ENCODE measurements around the gene NXN.
"Not testable (repeated sequence)": the region's sequence is repeated elsewhere in the genome, so short reads cannot be mapped to it uniquely, and the experiment has no call there.

NXN gene

DNA sequence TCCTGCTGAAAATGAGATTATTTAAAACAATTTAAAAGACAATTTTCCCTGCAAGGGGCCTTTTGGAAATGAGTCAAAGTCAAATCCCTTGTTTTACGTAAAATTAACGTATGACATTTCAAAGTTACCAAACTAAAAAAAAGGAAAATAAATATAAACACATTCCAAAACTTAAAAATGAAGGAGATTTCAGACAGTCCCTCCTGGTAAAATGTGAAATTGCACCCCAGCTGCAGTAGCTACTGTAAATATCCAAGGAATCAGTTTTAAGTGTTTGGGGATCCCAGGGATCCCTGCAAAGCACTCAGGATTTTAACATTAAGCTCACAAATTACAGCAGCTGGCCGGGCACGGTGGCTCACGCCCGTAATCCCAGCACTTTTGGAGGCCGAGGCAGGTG, 63.3 kb downstream of the NXN start:
- no peak for DNase-seq

GRCh38 chr17:915538-916201, 63.9 kb downstream of the NXN start:
- no peak for DNase-seq

DNA sequence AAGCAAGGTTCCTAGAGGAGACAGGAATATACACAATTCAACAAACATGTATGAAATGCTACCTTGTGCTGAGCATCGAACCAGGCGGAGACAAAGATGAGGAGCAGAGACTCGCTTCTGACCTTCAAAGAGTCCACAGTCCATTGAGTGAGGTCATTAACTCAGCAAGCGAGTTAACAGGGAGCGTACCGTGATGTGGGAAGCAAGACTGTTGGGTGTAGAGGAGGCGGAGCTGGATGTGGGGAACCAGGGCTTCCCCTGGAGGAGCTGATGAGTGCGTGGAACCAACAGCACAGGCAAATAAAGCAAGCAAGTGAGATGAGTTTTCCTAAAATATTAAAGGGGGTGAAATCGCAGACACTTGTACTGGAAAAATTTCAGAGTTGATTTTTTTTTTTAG, 65.0 kb downstream of the NXN start:
- no peak for DNase-seq

DNA sequence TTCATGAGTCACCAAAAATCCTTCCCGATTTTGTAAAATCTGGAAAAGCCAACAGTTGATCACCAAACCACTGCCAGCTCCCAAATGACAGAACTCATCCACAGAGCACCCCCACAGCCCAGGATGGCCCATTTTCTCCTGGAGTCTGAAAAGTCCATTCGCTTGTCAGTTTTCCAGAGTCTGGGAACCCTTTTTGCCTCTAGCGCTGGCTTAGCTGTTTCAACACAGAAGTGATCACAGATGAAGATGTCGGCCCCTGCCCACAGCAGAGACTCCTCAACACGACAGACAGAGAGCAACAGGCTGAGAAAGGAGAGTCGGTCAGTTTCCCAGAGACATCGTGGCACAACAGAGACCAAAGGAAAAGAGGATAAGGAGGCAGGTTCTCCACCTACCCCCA, 66.4 kb downstream of the NXN start:
- no peak for DNase-seq

GRCh38 chr17:909642-910323, 69.8 kb downstream of the NXN start:
- no peak for DNase-seq

DNA sequence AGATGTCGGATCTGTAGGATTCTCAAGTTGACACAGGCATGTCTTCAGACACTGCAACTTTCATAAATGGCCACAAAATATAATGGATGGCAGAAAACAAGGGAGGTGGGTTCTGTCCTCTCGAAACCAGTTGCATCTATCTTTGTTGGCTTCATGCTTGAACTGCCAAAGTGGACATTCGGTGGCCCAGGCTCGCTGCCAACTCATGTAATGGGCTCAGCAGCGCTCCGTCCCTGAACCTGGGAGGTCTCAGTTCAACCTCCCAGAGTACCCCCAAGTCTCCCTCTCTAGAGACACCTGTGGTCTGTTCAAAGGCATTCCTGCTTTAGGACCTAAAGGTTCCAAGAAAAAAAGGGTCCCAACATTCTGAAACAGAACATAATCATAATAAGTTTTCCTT, 71.9 kb downstream of the NXN start:
- DNase-seq: no peak

DNA sequence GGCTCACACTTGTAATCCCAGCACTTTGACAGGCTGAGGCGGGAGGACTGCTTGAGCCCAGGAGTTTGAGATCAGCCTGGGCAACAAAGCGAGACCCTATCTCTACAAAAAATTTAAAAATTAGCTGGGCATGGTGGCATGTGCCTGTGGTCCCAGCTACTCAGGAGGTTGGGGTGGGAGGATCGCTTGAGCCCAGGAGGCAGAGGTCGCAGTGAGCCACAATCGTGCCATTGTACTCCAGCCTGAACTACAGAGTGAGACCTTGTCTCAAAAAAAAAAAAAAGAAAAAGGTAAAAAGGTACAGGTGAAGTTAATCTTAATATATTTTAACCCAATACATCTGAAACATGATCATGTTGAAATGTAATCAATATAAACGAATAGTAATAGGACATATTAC, 73.9 kb downstream of the NXN start:
- not testable (repeated sequence) for DNase-seq

DNA sequence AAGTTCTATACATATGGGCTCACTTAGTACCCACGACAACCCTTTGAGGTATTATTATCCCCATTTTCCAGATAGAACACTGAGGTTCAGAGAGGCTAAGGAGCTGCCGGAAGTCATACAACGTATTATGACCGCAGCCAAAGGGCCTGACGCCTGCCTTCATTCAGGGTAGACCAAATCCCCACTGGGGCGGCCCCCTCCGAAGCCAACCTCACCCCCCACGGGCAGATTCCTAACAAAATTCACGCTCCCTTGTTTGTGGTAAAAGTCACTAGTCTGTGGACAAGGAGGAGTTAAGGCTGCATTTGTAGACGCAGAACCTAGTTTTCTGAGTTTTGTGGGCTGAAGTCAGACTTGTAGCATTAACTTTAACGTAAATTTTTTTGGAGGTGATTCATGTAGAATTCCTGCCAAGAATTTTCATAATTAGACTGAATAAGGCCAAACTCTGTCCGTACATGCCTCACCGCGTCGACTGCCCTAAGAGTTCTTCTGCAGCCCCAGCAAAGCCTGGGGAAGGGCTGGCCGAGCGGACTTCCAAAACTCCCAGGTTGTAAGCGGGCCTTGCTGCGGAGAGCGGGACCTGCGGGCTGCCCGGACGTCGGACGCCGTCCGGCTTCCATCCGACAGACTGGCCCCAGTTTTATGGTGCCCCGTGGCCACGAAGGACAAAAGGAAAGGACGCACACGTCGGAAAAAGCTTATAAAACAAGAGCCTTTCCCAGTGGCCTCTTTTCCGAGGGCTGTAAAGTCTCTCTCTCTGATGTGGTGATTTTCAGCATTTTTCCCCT, 75.7 kb downstream of the NXN start:
- no peak for DNase-seq

- no peak for DNase-seq
Observed at GRCh38 chr17:902463-902862, 77.1 kb downstream of the NXN start.

DNA sequence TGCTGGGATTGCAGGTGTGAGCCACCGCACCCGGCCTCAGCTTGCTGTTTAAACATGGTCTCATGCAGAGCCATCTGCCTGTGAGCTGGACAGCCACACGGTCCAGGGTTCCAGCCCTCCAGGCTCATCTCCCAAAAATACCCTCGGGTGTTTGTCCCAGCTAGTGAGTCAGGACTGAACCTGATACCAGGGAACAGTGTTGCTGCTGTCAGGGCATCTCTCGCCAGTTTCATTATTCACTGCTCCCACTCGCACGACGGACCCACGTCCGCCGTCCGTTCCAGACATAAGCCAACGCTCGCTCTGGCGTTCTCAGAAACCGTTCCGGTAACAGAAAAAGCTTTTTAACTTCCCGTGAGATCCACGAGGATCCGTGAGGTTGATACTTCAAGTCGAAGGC, 77.6 kb downstream of the NXN start:
- no peak for DNase-seq

- DNase-seq: no peak
Observed at GRCh38 chr17:901191-901950, 78.2 kb downstream of the NXN start.

- DNase-seq: no peak
Observed at GRCh38 chr17:900336-900934, 79.1 kb downstream of the NXN start.

DNA sequence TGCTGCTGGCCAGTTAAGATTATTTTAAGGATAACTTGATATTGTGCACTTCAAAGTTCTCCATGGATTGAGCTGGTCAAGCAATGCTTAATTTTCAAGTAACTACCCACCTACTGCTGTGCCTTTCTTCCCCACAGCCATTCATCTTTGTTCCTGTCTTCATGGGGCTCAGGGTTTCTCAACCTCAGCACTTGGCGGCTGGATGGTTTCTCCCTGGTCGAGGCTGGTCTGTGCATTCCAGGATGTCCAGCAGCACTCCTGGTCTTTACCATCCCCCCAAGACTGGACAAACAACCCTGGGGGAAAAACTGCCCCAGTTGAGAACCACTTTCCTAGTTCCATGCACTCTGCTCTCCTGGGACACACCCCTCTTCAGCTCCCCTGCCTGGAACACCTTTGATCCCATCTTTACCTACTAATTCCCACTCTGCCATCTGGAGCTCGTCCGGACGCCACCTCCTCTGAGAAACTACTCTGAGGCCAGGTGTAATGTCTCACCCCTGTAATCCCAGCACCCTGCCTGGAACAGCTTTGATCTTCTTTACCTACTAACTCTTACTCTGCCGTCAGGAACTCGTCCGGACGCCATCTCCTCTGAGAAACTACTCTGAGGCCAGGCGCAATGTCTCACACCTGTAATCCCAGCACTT, 81.5 kb downstream of the NXN start:
- no peak for DNase-seq

- DNase-seq: no peak
Observed at GRCh38 chr17:896953-897661, 82.5 kb downstream of the NXN start.

DNA sequence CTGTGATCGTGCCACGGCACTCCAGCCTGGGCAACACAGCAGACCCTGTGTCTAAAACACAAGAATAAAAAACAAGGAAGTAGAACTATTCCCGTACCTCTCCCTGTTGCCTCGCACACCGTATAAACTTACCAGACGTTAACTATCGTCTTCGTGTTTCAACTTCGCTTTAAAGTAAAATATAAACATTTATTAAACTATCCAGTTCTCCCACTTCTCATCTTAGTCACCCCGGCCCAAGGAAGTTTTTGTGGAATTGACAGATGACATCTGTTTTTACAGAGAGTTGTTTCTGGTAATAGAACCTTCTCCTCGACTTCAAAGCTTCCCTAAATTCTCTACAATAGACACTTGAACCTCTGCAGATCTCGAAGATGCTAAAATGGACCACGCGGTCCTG, 83.1 kb downstream of the NXN start:
- no peak for DNase-seq

DNA sequence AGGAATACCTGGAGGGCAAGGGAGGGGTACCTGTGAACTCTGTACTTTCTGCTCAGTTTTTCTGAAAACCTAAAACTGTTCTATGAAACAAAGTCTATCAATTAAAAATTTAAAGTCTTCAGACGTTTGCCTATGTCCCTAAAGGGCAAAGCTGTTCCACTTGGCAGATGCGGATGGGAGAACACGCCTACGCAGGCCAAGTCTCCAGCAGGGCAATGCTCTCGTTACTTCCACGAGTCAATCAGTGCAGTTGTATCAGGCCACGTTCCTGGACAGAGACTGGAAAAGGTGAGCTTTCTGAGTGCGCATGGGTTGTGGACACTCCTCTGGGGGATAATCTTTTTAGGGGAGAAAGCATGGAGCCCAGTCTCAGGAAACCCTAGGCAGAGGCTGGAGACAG, 86.6 kb downstream of the NXN start:
- no peak for DNase-seq

DNA sequence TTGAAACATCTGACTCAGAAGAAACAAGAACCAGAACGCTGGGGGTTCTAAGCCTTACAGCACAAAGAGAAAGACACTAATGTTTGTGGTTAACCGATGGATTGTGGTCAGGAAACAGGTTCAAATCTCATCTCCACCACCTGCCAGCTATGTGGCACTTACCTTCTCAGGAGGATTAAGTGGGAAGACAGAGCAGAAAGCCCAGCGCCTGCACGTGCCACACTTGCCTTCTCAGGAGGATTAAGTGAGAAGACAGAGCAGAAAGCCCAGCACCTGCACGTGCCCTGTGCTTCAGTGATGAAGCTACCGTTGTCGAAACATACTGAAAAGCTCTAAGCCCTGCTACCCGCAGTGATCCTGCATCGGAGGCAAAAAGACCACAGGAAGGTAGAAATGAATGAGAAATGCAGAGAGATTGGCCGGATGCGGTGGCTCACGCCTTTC, 90.6 kb downstream of the NXN start:
- peak; percentile 75 to 91 for DNase-seq

GRCh38 chr17:887551-888209, 91.9 kb downstream of the NXN start:
- DNase-seq: no peak

GRCh38 chr17:885971-886571, 93.5 kb downstream of the NXN start:
- DNase-seq: no peak

GRCh38 chr17:883586-883962, 96.0 kb downstream of the NXN start:
- DNase-seq: no peak
